ENCODE results near the gene THUMPD2. TPM values are rescaled to one million over a fixed set of nuclear protein-coding genes. Genes with fewer than 3 reads are reported as not detected.

The THUMPD2 gene
- total RNA-seq, 2 experiments from 2014 or later = 12.9 to 13.3 TPM

DNA sequence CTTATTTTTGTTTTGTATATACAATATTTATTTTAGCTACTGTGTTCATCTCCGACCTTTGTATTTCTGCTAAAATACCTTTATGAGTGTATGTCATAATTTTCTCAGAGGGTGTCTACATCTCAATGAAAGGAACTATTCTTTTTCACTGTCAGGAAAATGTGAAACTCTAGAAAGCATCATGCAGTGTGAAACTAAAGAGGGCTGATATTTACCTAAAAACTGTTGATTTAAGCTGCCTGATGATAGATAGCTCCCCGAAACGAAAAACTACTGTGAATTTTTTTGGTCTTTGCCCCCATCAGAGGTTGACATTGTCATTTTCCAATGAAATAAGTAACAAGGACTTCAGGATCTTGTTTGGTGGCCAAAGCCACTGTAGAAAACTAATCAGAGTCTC lies 74.5 kb downstream of the THUMPD2 start:
- DNase-seq = no peak
- Mint-ChIP-seq H3K4me3 (no peak overlapping the region), H3K4me1 (no peaks in the 10 kb centered on the region), H3K27ac (no peak overlapping the region), H3K27me3 (peaks cover 30% of the 10 kb centered on the region), H3K9me3 (peaks cover 4% of the 10 kb centered on the region), H3K36me3 (ENCODE audit: low read depth) (peaks cover 5% of the 10 kb centered on the region)
- POLR2A ChIA-PET = no interaction called here
- CTCF ChIA-PET = no interaction called here

DNA sequence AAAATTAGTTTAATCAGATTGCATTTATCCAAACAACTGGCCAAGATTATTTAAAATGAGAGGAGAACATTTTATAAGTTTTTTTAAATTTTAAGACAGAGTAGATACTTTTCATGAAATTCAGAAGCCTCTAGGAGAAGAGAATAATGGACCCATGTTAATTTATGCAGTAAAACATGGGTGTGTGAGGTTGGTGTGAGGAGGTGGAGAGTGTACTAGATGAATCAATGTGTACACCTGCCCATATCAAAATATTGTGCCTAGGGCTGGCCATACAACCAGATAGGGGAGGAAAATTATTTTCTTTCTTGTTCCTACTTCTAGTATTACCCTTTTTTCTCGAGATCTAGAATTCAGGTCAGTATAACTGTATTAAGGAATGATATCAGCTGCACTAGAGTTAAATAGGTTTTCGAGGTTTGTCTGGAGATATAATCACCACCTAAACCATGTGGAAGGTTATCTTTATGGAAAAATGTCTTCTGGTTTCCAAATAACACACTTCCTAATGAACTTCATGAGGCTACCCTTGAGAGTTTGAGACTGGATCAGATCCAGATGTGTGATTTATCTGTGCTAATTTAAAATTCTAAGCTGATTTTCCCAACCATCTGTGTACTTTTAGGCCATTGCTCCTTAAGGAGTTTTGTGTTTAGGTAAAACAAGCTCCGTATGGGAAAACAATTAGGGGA lies 75.7 kb downstream of the THUMPD2 start:
- H3K4me3 Mint-ChIP-seq = no peak overlapping the region
- H3K4me1 Mint-ChIP-seq = no peaks in the 10 kb centered on the region
- ChIA-PET CTCF (no interaction called here), POLR2A (no interaction called here)
- H3K9me3 Mint-ChIP-seq = peaks cover 4% of the 10 kb centered on the region
- peaks cover 5% of the 10 kb centered on the region for H3K36me3 Mint-ChIP-seq (ENCODE audit: low read depth)
- no peak overlapping the region for H3K27ac Mint-ChIP-seq
- DNase-seq = no peak
- H3K27me3 Mint-ChIP-seq = peaks cover 34% of the 10 kb centered on the region

DNA sequence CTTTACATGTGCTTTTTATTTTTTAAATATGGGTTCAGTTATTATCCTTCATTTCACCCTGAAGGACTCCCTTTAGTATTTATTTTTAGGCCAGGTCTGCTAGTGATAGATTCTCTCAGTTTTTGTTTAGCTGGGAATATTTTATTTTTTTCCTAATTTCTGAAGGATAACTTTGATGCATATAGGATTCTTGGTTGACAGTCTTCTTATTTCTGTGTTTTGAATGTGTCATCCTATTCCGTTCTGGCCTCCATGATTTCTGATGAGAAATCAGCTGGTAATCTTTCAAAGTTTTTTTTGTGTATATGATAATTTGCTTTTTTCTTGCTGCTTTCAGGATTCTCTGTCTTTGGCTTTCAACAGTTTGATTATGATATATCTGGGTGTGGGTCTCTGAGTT lies 77.9 kb downstream of the THUMPD2 start:
- Mint-ChIP-seq H3K27ac (no peak overlapping the region), H3K9me3 (peaks cover 4% of the 10 kb centered on the region), H3K27me3 (peaks cover 39% of the 10 kb centered on the region), H3K4me3 (no peak overlapping the region), H3K4me1 (no peaks in the 10 kb centered on the region), H3K36me3 (ENCODE audit: low read depth) (peaks cover 5% of the 10 kb centered on the region)
- ChIA-PET CTCF (no interaction called here), POLR2A (no interaction called here)
- no peak for DNase-seq

DNA sequence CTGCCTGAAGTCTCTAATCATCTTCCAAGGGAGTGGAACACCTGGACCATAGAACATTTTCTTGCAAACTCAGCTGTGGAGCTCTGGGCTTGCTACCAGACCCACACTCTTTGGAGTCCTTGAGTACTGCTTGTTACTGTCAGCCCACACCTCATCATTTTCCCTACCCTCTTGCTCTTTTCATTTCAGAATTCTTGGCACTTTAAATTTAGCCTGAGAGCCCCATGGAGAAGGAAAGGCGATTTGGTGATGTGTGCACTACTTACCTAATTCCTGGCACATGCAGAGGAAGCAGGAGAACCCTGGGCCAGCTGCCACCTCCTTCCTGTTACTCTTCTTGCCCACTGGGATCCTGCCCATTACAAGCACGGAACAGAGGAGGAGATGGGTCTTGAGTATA lies 81.6 kb downstream of the THUMPD2 start:
- Mint-ChIP-seq H3K9me3 (peaks cover 4% of the 10 kb centered on the region), H3K4me1 (no peaks in the 10 kb centered on the region), H3K27me3 (peaks cover 40% of the 10 kb centered on the region), H3K36me3 (ENCODE audit: low read depth) (peaks cover 5% of the 10 kb centered on the region), H3K27ac (no peak overlapping the region), H3K4me3 (no peak overlapping the region)
- ChIA-PET POLR2A (no interaction called here), CTCF (no interaction called here)
- no peak for DNase-seq

DNA sequence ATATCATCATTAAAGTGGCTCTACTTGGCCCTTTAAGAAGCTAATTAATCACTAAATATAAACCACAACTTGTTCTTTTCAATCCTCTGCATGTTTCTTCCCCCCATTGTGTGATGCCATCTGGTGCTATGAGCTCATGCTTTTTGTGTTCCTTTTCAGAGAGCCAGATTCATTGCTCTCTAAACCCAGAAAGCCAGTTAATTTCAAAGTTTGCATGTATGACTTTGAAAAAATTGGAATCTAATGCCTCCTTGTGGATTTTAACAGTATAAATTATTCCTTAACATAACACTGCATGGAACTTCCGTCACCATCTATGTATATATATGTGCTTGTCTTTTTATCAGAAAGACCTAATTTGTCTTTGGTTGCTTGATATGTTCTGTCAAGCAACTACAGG lies 82.2 kb downstream of the THUMPD2 start:
- no peak for DNase-seq
- no peaks in the 10 kb centered on the region for H3K4me1 Mint-ChIP-seq
- H3K27ac Mint-ChIP-seq = no peak overlapping the region
- H3K27me3 Mint-ChIP-seq = peaks cover 39% of the 10 kb centered on the region
- no peak overlapping the region for H3K4me3 Mint-ChIP-seq
- peaks cover 5% of the 10 kb centered on the region for H3K36me3 Mint-ChIP-seq (ENCODE audit: low read depth)
- ChIA-PET CTCF (no interaction called here), POLR2A (no interaction called here)
- peaks cover 4% of the 10 kb centered on the region for H3K9me3 Mint-ChIP-seq

DNA sequence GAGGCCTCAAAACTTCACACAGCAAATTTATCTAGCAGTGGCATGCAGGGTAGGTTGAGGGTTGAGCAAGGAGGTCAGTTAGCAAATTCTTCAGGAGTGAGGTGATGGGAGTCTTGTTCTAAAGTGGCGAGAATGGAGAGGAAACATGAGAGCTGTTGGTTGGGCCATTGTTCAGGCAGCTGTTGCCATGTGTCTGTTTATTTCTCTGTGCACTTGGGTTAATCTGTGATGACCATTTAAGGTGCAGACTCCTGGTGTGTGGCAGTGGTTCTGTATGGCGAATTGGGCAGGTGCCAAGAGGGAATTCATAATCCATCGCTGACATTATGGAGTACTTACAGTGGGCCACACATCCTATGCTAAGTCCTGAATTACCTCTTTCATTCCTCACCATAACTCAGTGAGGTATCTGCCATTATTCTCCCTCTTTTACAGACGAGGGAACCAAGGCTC lies 82.9 kb downstream of the THUMPD2 start:
- H3K36me3 Mint-ChIP-seq (ENCODE audit: low read depth) = no peaks in the 10 kb centered on the region
- H3K27me3 Mint-ChIP-seq = peaks cover 33% of the 10 kb centered on the region
- H3K27ac Mint-ChIP-seq = no peak overlapping the region
- peaks cover 2% of the 10 kb centered on the region for H3K9me3 Mint-ChIP-seq
- no peaks in the 10 kb centered on the region for H3K4me1 Mint-ChIP-seq
- no peak overlapping the region for H3K4me3 Mint-ChIP-seq
- ChIA-PET CTCF (no interaction called here), POLR2A (no interaction called here)
- DNase-seq = no peak

DNA sequence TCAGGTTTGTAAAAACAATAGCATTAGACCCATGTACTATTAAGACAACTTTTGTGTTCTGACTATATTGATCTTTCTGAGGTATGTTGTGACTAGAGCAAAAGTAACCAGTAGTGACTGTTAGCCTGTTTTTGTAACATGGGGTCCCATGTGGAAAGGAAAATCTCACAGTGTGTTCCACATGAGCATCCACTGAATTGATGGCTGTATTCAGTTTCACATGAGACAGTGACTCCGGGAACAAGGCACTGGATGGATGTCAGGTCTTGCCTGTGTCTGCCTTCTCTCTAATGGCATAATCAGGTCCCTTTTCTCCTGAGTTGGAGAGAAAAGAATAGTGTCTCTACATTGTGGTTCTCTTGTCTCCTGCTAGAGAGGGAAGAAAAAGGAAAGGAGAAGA lies 85.8 kb downstream of the THUMPD2 start:
- Mint-ChIP-seq H3K9me3 (no peaks in the 10 kb centered on the region), H3K36me3 (ENCODE audit: low read depth) (no peaks in the 10 kb centered on the region), H3K27me3 (peaks cover 34% of the 10 kb centered on the region), H3K4me3 (no peak overlapping the region), H3K27ac (no peak overlapping the region), H3K4me1 (no peaks in the 10 kb centered on the region)
- POLR2A ChIA-PET = no interaction called here
- DNase-seq = no peak
- CTCF ChIA-PET = interaction anchor here (1.0 kb wide), 1 partner anchor 339 kb away, joined by 3 read pairs; no protein-coding TSS in a partner anchor

DNA sequence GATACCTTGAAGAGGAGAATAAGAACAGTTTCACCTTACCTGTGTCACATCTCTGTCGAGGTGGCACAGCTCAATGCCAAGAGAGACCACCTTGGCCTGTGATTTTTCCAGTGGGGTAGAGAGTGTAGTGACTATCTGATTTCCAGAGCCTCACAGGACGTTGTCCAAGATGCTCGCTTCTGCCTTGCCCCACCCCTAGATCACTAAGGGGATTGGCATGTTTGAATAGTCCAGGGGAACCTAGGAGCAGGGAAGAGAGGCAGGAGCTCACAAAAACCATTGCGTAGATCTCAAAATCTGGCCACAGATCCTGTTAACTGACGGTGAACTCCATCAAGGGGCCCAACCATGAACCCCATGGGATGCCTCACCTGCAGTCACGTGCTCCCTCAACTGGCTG lies 89.2 kb downstream of the THUMPD2 start:
- no peak overlapping the region for H3K27ac Mint-ChIP-seq
- DNase-seq = no peak
- H3K4me1 Mint-ChIP-seq = no peaks in the 10 kb centered on the region
- H3K27me3 Mint-ChIP-seq = peaks cover 28% of the 10 kb centered on the region
- H3K9me3 Mint-ChIP-seq = no peaks in the 10 kb centered on the region
- ChIA-PET CTCF (no interaction called here), POLR2A (no interaction called here)
- no peak overlapping the region for H3K4me3 Mint-ChIP-seq
- H3K36me3 Mint-ChIP-seq (ENCODE audit: low read depth) = no peaks in the 10 kb centered on the region

DNA sequence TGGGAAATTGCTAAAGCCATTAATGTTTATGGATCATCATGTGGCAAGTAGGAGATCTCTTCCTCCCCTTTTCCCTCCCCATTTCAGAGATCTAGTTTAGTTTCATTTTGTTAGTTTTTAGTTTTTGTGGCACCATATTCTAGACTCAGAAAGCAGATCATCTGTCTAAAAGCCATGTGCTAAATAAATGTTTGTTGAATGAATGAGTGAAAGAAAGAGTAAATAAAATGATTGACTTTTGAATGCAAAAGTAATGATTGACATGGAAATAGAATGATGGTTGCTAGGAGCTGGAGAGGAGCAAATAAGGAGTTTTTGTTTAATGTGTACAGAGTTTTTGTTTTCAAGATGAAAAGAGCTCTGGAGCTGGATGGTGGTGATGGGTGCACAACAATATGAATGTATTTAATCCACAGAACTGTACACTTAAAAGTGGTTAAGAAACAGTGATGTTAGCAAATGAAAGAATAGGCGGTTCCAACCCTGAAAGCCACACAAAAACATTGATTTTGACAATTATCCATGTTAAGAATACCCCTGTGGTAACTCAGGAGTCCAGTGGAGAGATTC lies 89.7 kb downstream of the THUMPD2 start:
- no peaks in the 10 kb centered on the region for H3K9me3 Mint-ChIP-seq
- CTCF ChIA-PET = interaction anchor here (1.4 kb wide), 1 partner anchor 41 kb away, joined by 6 read pairs; no protein-coding TSS in a partner anchor
- no peaks in the 10 kb centered on the region for H3K4me1 Mint-ChIP-seq
- no peak overlapping the region for H3K4me3 Mint-ChIP-seq
- POLR2A ChIA-PET = no interaction called here
- DNase-seq = no peak
- no peaks in the 10 kb centered on the region for H3K36me3 Mint-ChIP-seq (ENCODE audit: low read depth)
- H3K27me3 Mint-ChIP-seq = peaks cover 32% of the 10 kb centered on the region
- no peak overlapping the region for H3K27ac Mint-ChIP-seq

DNA sequence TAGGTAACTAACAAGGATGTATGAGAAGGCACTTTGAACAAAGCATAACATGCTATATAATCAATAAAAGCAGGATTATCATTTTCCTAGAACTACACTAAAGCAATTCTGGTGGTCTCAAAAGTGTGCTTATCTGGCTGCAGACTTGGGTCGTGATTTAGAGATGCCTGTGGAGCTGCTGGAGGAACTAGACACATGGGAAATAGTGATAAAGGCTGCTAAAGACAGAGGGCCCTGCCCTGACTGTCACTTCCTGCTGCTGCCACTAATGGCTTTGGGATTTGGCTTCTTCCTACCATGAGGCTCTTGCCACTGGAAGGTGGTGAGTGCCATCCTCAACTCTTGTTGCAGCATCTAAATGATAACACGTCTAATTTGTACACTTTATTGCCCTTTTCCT lies 90.9 kb downstream of the THUMPD2 start:
- Mint-ChIP-seq H3K4me1 (no peaks in the 10 kb centered on the region), H3K27me3 (peaks cover 30% of the 10 kb centered on the region), H3K36me3 (ENCODE audit: low read depth) (no peaks in the 10 kb centered on the region), H3K9me3 (no peaks in the 10 kb centered on the region), H3K4me3 (no peak overlapping the region), H3K27ac (no peak overlapping the region)
- no peak for DNase-seq
- ChIA-PET POLR2A (no interaction called here), CTCF (interaction anchor here (1.4 kb wide), 1 partner anchor 42 kb away, joined by 6 read pairs; no protein-coding TSS in a partner anchor)

DNA sequence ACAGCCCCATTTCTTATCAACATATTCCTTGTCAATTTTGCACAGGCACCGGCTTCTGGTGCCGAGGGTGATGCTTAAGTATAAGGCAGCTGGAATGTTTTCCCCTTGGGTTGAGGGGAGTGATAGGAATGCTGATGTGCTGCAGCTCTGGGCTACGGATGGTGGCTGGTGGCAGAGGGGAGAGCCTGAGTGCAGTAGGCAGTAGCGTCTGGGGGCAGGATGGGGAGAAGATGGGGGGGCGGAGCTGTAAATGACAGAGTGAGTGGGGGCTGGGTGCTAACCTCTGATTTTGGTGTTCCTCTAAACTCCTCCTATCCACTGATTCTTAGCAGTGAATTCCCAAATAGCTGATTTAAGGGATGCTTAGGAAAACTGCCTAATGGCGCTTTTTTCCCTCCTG lies 92.6 kb downstream of the THUMPD2 start:
- POLR2A ChIA-PET = no interaction called here
- DNase-seq = no peak
- Mint-ChIP-seq H3K36me3 (ENCODE audit: low read depth) (no peaks in the 10 kb centered on the region), H3K27me3 (peaks cover 23% of the 10 kb centered on the region), H3K27ac (no peak overlapping the region), H3K9me3 (no peaks in the 10 kb centered on the region), H3K4me3 (no peak overlapping the region), H3K4me1 (no peaks in the 10 kb centered on the region)
- CTCF ChIA-PET = no interaction called here

Other genes with a start within 250 kb of the THUMPD2 start
- under 1 TPM; 0.43 TPM for gene TMEM178A, start 113.3 kb downstream of the THUMPD2 start, total RNA-seq